Esophagus squamous epithelium (tissue), 5 donors: ENCODE data around the gene RBKS. TPM values are rescaled to one million over a fixed set of nuclear protein-coding genes. Genes with fewer than 3 reads are reported as not detected.
A peak's percentile ranks its signal among the peaks of the same experiment; 100 is the strongest.

Source experiments
- DNase-seq: peaks from one replicate; lab custom pipeline; 2025; lab: John Stamatoyannopoulos, UW
- H3K27ac ChIP-seq, 4 donors: fragments of 200-600 bp; sonication (generic); one replicate each; pipeline ENCODE4 v1.5.1; 2016 to 2019; ENCODE audit warnings: mild to moderate bottlenecking in 1 of 4
- H3K27me3 ChIP-seq, 4 donors: fragments of 200-600 bp; sonication (generic); 1 replicate in 3 of 4; 2 replicates in 1 of 4; pipeline versions ENCODE4 v1.5.1 to v1.6.0; 2017 to 2021; ENCODE audit warnings: antibody characterized with exemption in 1 of 4
- H3K36me3 ChIP-seq, 3 donors: fragments of 200-600 bp; sonication (generic); one replicate each; pipeline ENCODE4 v1.5.1; 2016 to 2019
- H3K4me1 ChIP-seq, 3 donors: fragments of 200-600 bp; sonication (generic); one replicate each; pipeline ENCODE4 v1.5.1; 2017 to 2019
- H3K4me3 ChIP-seq, 4 donors: fragments of 200-600 bp; sonication (generic); 1 replicate in 3 of 4; 2 replicates in 1 of 4; pipeline ENCODE4 v1.5.1; 2016 to 2019; ENCODE audit warnings: mild to moderate bottlenecking in 2 of 4, moderate library complexity in 1 of 4
- H3K9me3 ChIP-seq, 3 donors: fragments of 200-600 bp; sonication (generic); one replicate each; pipeline ENCODE4 v1.5.1; 2016 to 2019
- CTCF ChIP-seq, 6 experiments: fragments of 450-650 bp in 4 of 6; fragments of 200-600 bp in 2 of 6; sonication (generic) in 2 of 6; IDR thresholded peaks; one replicate each; pipeline ENCODE4 v1.5.1; 2016 to 2019; ENCODE audit warnings: antibody characterized with exemption in 6 of 6, mild to moderate bottlenecking in 4 of 6, moderate library complexity in 4 of 6
- POLR2A ChIP-seq, 4 donors: fragments of 450-650 bp; IDR thresholded peaks; one replicate each; pipeline ENCODE4 v1.6.1; 2017; ENCODE audit warnings: antibody characterized with exemption in 4 of 4, mild to moderate bottlenecking in 4 of 4, moderate library complexity in 3 of 4
- WGBS, 2 donors: methylation state at CpG; one replicate each; pipeline ENCODE4 v1.1.5; 2018; 5-methylcytosine and 5-hydroxymethylcytosine counted together
- intact Hi-C: fragments of 100-400 bp; cut with DNase I; formaldehyde crosslinking; loops from one replicate; pipeline ENCODE4 v1.15.0; 2022
- total RNA-seq, 4 donors: library from RNA; depleted of rRNA; stranded (reverse); fragments of >200 nt; gene quantifications; one replicate each; pipeline ENCODE4 v1.1.0, GENCODE V29; 2016
- donor health status: DM: yes; HTN: yes; CAD: no.

RBKS gene
- total RNA-seq, 4 donors from 2014 or later: 1.4 to 5.2 (median 1.6) TPM

GRCh38 chr2:27810455-27810854 is 79.7 kb downstream of the RBKS start:
- DNase-seq: no peak
- Histone ChIP-seq H3K9me3 (no peaks in the 10 kb centered on the region), H3K27me3 (no peaks in the 10 kb centered on the region), H3K27ac (no peak overlapping the region), H3K4me1 (peaks cover 4 to 26% (median 7%) of the 10 kb centered on the region in 3 donors), H3K4me3 (no peak overlapping the region), H3K36me3 (no peaks in the 10 kb centered on the region)
- TF ChIP-seq CTCF (IDR thresholded peaks at IDR 0.05) (no peak), POLR2A (IDR thresholded peaks at IDR 0.05) (no peak)
- 80 to 84% methylated on average over 3 of the region's 3 CpGs for WGBS, 2 donors
- intact Hi-C loops: no loop called here

- Histone ChIP-seq H3K4me3 (no peak overlapping the region), H3K27me3 (no peaks in the 10 kb centered on the region), H3K36me3 (no peaks in the 10 kb centered on the region), H3K27ac (peak overlapping the region in 2 of 4 donors; percentile 6 to 58), H3K9me3 (no peaks in the 10 kb centered on the region), H3K4me1 (peaks cover 4 to 26% (median 7%) of the 10 kb centered on the region in 3 donors)
- 19 to 21% methylated on average over 3 of the region's 3 CpGs for WGBS, 2 donors
- intact Hi-C loops: no loop called here
- no peak for DNase-seq
- TF ChIP-seq POLR2A (IDR thresholded peaks at IDR 0.05) (no peak), CTCF (IDR thresholded peaks at IDR 0.05) (no peak)
These were observed 80.4 kb downstream of the RBKS start for GRCh38 chr2:27809761-27810241.

- 96% methylated on average over 2 to 3 of the region's 3 CpGs for WGBS, 2 donors
- TF ChIP-seq CTCF (IDR thresholded peaks at IDR 0.05) (no peak), POLR2A (IDR thresholded peaks at IDR 0.05) (no peak)
- H3K27me3 ChIP-seq: no peaks in the 10 kb centered on the region
- H3K36me3 ChIP-seq: no peaks in the 10 kb centered on the region
- no peak overlapping the region for H3K27ac ChIP-seq
- H3K4me1 ChIP-seq: peaks cover 4 to 26% (median 7%) of the 10 kb centered on the region in 3 donors
- no peak overlapping the region for H3K4me3 ChIP-seq
- no peak for DNase-seq
- H3K9me3 ChIP-seq: no peaks in the 10 kb centered on the region
- intact Hi-C loops: no loop called here
These were observed 81.2 kb downstream of the RBKS start for GRCh38 chr2:27808984-27809383.

GRCh38 chr2:27808418-27808817 is 81.8 kb downstream of the RBKS start:
- peaks cover 4 to 26% (median 7%) of the 10 kb centered on the region in 3 donors for H3K4me1 ChIP-seq
- no peak overlapping the region for H3K27ac ChIP-seq
- WGBS, 2 donors: 86 to 90% methylated on average over 1 to 2 of the region's 2 CpGs
- no peaks in the 10 kb centered on the region for H3K9me3 ChIP-seq
- H3K4me3 ChIP-seq: no peak overlapping the region
- H3K27me3 ChIP-seq: no peaks in the 10 kb centered on the region
- no peaks in the 10 kb centered on the region for H3K36me3 ChIP-seq
- intact Hi-C loops: no loop called here
- DNase-seq: no peak
- TF ChIP-seq CTCF (IDR thresholded peaks at IDR 0.05) (no peak), POLR2A (IDR thresholded peaks at IDR 0.05) (no peak)

GRCh38 chr2:27807476-27807875 is 82.7 kb downstream of the RBKS start:
- Histone ChIP-seq H3K4me3 (no peak overlapping the region), H3K36me3 (no peaks in the 10 kb centered on the region), H3K9me3 (no peaks in the 10 kb centered on the region), H3K27ac (no peak overlapping the region), H3K4me1 (peaks cover 4 to 26% (median 7%) of the 10 kb centered on the region in 3 donors), H3K27me3 (no peaks in the 10 kb centered on the region)
- TF ChIP-seq POLR2A (IDR thresholded peaks at IDR 0.05) (no peak), CTCF (IDR thresholded peaks at IDR 0.05) (peak in 5 of 6 experiments; percentile 38 to 64 (median 49))
- DNase-seq: no peak
- WGBS, 2 donors: 88 to 89% methylated on average over 3 of the region's 4 CpGs
- intact Hi-C loops: no loop called here
